Coronary artery (tissue), 2 donors: ENCODE results near the gene CLEC2L.

ENCODE experiments used
- DNase-seq: peaks from one replicate; pipeline ENCODE4 v3.0.0-alpha.2; 2017; ENCODE audit warnings: low spot score
- H3K27ac ChIP-seq, 2 donors: fragments of 200-600 bp; sonication (generic); one replicate each; pipeline ENCODE4 v1.5.1; 2016 to 2019
- H3K4me3 ChIP-seq: fragments of 200-600 bp; sonication (generic); 2 replicates; pipeline ENCODE4 v1.5.1; 2016; ENCODE audit warnings: mild to moderate bottlenecking, moderate library complexity
- TF ChIP-seq, protein P1 (sequence below): fragments of 200-600 bp; sonication (generic); IDR thresholded peaks from one replicate; pipeline ENCODE4 v1.5.1; 2019; ENCODE audit warnings: antibody characterized with exemption

Gene CLEC2L

DNA sequence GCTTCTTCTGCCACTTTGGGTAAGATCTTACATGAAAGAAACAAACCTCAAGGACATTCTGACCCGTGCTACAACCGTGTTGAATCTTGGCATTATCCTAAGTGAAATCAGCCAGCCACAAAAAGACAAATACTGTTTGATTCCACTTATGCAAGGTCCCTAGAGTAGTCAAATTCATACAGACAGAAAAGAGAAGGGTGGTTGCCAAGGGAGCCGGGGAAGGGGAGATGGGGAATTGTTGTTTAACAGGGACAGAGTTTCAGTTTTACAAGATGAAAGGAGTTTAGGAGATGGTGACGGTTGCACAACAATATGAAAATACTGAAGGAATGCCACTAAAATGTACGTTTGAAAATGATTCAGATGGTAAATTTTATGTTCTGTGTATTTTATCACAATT, 12.2 kb upstream of the CLEC2L start:
- H3K4me3 ChIP-seq: no peak overlapping the region
- no peak overlapping the region for H3K27ac ChIP-seq
- no peak for DNase-seq
- TF ChIP-seq, protein P1, sequence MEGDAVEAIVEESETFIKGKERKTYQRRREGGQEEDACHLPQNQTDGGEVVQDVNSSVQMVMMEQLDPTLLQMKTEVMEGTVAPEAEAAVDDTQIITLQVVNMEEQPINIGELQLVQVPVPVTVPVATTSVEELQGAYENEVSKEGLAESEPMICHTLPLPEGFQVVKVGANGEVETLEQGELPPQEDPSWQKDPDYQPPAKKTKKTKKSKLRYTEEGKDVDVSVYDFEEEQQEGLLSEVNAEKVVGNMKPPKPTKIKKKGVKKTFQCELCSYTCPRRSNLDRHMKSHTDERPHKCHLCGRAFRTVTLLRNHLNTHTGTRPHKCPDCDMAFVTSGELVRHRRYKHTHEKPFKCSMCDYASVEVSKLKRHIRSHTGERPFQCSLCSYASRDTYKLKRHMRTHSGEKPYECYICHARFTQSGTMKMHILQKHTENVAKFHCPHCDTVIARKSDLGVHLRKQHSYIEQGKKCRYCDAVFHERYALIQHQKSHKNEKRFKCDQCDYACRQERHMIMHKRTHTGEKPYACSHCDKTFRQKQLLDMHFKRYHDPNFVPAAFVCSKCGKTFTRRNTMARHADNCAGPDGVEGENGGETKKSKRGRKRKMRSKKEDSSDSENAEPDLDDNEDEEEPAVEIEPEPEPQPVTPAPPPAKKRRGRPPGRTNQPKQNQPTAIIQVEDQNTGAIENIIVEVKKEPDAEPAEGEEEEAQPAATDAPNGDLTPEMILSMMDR: no peak

DNA sequence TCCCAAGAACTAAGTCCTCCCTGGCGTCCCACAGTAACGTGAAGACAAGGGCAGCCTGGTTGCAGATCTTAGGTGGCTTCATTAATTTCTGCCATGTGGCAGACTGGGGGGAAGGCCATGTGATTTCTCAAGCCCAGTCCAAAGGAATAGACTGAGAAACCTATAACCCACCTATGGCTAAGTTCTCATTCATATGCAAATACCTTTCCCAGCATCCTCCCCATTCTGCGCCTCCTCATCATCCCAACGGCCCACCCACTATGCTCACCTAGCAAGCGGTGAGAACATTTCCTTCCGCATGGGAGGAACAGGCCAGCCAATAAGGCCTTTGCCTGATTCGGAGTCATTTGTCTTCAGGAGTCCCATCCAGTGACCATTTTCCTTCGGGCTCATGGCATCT, 8.2 kb upstream of the CLEC2L start:
- no peak overlapping the region for H3K4me3 ChIP-seq
- no peak for DNase-seq
- TF ChIP-seq, protein P1: no peak
- H3K27ac ChIP-seq: no peak overlapping the region

DNA sequence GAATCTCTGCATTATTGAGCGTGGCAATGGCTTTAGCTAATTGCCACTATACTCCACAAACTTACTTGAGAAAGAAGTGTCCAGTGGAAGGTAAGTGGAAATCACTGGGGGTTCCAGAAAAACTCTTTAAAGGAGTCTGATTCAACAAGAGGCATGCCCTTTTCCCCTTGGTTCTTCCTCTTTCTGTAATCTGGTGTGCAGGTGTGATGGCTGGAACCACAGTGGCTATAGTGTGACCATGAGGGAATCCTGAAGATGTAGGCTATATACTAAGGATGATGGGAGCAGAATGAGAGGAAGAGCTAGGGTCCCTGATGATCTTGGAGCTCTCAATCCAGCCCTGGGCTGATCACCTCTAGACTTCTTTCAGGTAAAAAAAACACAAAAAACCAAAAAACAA, 2.0 kb upstream of the CLEC2L start:
- TF ChIP-seq, protein P1: no peak
- no peak overlapping the region for H3K27ac ChIP-seq
- no peak for DNase-seq
- no peak overlapping the region for H3K4me3 ChIP-seq

DNA sequence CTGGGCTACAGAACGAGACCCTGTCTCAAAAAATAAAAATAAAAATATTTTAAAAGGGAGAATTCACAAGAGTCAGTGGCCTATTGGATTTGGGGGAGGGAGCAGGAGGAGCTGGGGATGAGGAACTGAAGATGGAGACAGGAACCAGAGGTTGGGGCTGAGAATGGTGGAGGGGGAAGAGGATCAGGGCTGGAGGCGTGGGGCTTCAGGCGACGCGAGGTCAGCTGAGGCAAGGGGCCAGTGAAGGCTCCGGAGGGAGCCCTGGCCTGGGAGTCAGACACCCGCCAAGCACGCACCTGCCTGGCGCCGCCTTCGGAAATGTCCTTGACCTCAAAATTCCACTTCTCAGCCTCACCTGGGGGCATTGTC, 671 bp upstream of the CLEC2L start:
- no peak overlapping the region for H3K27ac ChIP-seq
- no peak overlapping the region for H3K4me3 ChIP-seq
- TF ChIP-seq, protein P1: no peak
- DNase-seq: no peak

DNA sequence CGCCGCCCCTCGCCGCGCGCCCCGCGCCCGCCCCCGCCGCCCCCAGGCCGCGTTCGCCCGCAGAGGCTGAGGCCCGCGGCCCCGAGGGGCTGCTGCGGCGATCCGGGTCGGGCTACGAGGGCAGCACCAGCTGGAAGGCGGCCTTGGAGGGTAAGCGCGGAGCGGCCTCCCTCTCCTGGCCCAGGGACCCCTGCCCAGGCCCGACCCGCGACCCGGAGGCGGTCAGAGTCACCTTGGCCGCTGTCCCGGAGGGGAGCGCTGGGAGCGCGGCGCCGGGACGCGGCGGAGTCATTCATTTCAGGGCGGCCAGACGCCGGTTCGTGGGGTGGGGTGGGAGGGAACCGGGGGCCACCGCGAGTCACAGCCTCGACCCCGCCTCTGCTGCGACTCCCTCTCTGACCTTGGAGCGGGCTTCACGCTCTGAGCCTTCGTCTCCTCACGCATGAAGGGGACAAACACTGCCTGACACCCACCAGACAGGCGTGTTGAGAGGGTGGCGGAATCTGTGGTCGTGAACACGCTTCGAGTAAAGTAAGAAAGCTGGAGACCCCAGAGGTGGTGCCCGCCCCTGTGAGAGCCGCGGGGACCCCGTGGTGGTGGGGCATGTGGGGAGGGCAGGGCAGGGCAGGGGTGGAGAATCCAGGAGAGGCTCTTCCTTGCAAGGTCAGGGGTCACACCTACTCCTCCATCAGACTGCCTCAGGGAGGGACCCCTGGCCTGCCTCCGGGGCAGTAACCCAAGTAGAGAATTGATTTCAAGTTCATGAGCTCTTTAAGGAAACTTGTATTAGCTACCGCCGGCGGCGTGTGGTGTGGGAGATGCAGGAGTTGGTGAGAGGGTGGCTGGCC, 707 bp downstream of the CLEC2L start:
- TF ChIP-seq, protein P1: no peak
- DNase-seq: no peak
- Histone ChIP-seq H3K27ac (no peak overlapping the region), H3K4me3 (peak overlapping the region; percentile 56)

DNA sequence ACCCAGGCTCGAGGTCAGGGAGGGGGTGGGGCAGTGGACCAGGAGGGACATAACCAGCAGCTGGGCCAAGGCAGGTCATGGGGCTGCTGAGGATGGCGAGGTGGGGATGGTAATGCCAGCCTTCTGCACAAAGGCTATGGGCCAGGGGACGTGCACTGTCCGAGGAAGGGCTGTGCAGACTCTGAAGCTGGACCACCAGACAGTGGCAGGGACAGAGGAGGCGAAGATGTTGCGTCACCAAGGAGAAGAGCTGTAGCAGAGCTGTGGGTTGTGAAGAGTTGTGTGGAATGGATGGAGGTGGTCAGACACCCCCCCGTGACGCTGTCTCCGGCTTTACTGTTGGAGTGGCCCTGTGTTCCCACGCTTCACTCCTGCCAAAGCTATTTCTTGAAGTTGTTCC, 1.8 kb downstream of the CLEC2L start:
- no peak overlapping the region for H3K27ac ChIP-seq
- DNase-seq: no peak
- no peak overlapping the region for H3K4me3 ChIP-seq
- TF ChIP-seq, protein P1: no peak

DNA sequence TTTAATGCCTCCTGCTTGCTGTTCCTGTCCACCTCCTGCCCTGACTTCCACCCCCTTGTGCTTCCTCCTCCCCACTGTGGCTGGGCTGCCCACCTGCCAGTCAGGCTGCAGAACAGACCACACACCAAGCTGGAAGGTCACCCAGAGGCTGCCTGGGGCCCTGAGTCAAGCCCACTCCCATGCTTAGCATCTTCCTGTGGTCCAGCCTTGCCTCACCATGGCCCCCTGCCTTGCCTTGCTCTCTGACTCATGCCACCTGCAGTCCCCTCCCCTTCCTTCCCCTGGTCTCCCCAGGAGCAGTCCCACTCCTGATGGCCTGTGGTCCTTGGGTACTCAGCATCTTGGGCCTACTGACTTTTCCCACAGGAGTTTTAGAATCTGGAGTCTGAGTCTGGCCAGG, 2.3 kb downstream of the CLEC2L start:
- no peak overlapping the region for H3K27ac ChIP-seq
- H3K4me3 ChIP-seq: no peak overlapping the region
- no peak for DNase-seq
- TF ChIP-seq, protein P1: no peak
